ENCODE results near the gene MEP1A.
"Not testable (repeated sequence)": the region's sequence is repeated elsewhere in the genome, so short reads cannot be mapped to it uniquely, and the experiment has no call there.

The MEP1A gene, protein sequence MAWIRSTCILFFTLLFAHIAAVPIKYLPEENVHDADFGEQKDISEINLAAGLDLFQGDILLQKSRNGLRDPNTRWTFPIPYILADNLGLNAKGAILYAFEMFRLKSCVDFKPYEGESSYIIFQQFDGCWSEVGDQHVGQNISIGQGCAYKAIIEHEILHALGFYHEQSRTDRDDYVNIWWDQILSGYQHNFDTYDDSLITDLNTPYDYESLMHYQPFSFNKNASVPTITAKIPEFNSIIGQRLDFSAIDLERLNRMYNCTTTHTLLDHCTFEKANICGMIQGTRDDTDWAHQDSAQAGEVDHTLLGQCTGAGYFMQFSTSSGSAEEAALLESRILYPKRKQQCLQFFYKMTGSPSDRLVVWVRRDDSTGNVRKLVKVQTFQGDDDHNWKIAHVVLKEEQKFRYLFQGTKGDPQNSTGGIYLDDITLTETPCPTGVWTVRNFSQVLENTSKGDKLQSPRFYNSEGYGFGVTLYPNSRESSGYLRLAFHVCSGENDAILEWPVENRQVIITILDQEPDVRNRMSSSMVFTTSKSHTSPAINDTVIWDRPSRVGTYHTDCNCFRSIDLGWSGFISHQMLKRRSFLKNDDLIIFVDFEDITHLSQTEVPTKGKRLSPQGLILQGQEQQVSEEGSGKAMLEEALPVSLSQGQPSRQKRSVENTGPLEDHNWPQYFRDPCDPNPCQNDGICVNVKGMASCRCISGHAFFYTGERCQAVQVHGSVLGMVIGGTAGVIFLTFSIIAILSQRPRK

DNA sequence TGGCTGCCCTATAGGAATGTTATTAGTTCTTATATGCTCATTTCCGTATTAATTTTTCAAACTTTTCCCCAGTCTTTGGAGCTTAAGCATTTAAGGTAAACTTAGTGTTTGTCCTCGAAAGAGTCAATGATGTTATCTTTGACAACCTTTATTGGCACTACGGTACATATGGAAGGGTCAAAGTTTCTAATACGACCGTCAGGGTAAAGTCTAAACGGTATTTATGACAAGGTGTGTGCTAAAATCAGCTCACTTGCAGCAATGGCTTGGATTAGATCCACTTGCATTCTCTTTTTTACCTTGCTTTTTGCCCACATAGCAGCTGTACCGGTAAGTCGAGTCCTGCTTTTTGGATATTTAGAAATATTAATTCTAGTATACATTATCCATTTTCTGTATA lies at the start of gene MEP1A:
TSS of gene MEP1A (plus strand) at position 252 of the 400 bp plus-strand sequence. CDS start at position 262, 10 bp downstream.
- DNase-seq (ENCODE audit: low read depth, low spot score), result no peak
- H3K27ac ChIP-seq, result no peak within 1 kb of the TSS

DNA sequence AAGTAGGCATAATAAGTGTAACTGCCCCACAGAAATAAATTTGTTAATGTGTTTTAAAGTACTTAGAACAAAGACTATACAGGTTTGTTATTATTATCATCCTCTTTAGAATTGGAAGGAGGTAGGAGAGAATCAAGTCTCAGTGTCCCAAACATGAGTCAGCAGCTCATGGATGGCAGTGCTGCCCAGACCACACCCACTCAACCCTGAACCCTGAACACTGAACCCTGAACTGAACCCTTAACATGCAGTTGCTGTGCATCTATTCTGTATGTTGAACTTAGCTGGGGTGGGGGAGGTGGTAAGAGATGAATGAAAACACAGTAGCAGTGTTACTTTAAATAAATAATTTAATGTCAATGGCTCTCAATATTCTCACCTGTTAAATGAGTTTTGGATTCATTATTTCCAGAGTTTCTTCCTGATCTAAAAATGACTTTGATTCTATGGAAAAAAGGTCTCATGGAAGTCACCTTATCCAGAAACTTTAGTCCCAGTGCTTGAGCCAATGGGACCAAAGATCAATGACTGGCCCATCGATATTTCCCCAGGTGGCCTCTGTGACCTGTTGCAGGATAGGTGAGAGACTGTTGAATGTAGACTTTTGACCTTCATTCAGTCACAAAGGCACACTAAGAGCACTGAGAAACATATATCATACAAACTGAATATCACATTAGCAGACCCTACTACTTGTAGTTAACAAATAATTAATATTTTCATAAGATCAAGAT lies 49.6 kb upstream of the MEP1A start:
- DNase-seq (ENCODE audit: low read depth, low spot score), result no peak
- H3K27ac ChIP-seq, result no peak overlapping the region

DNA sequence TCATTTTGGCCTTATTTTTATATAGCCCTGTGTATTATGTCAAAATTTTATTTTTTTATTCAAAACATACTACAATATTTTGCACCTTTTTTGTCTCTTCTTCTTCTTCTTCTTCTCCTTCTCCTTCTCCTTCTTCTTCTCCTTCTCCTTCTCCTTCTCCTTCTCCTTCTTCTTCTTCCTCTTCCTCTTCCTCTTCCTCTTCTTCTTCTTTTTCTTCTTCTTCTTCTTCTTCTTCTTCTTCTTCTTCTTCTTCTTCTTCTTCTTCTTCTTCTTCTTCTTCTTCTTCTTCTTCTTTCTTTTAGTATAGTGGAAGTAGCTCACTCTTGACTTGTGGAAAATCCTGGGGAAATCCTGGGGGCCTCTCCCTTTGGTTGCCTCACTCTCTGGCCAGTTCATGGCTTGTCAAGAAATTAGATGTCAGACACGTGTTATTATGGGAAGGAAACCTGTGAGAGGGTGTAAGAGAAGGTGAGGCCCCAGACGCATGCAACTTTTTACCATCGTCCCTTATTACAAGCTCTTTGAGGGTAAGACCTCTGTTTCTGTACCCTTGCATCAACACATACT lies 48.9 kb upstream of the MEP1A start:
- not testable (repeated sequence) for DNase-seq (ENCODE audit: low read depth, low spot score)

DNA sequence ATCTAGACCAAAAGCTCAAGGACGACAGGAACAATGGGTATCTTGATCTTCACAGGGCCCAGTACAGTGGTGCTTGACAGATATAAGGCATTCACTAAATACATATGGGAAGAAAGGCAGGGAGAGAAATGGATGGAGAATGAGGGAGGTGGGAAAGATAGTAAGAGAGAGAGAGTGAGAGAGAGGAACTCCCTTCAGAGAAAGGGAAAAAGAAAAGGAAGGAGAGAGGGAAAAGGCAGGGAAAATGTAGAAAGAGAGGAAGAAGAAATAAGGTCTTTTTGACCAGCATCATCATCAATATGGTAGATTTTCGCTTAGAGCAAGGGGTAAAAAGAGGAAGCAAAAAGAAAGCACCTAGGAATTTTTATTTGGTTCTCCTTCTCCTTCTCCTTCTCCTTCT lies 47.2 kb upstream of the MEP1A start:
- no peak for DNase-seq (ENCODE audit: low read depth, low spot score)
- no peak overlapping the region for H3K27ac ChIP-seq

More for the DNA sequence above, 48.9 kb upstream of the MEP1A start:
- H3K27ac ChIP-seq, result not testable (repeated sequence)

DNA sequence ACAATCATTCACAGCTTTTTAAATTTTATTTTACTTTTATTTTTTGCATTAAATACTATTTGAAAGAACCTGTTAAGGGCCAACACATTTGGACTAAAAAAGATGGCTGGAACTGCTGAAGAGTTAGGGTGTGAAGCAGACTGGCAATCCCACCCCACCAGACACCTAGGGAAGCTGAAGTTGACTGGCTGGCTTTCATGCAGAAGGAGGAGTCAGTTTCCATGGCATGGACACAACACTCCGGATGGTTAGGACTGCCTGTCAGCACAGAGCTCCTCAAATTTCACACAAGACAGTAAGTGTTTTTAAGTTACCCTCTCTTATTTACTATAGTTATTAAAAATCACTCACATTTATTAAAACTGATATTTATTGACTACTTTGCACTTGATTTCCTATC lies 46.5 kb upstream of the MEP1A start, which contains the start of gene ANKRD66:
TSS of gene ANKRD66 (plus strand) at position 238 of the 400 bp plus-strand sequence. CDS start 5,016 bp downstream, outside the sequence.
- no peak within 1 kb of the TSS for H3K27ac ChIP-seq
- DNase-seq (ENCODE audit: low read depth, low spot score), result no peak

DNA sequence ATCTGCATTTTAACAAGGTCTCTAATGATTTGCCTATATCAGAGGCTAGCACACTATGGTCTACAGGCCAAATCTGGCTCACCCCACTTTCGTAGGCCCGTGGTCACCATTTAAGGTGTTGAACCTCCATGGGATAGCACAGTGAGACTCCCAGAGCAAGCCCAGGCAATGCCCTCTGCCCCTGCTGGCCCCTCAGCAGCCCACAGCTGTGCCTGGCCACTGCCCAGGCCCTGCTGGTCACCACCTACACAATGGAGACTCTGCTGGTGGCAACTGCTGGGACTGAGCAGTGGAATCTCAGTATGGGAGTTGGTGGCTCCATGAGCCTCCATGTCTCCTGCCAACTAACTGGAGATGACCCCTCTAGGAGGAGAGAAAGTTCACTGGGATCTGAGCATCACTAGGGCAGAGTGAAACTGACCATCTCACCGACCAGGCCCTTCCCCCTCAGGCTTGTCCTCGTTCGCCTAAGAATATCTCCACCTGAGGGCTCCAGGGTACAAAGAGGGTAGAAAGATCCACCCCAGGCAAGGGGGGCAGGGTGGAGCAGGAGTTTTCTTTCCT lies 44.2 kb upstream of the MEP1A start:
- no peak for DNase-seq (ENCODE audit: low read depth, low spot score)
- H3K27ac ChIP-seq, result no peak overlapping the region

DNA sequence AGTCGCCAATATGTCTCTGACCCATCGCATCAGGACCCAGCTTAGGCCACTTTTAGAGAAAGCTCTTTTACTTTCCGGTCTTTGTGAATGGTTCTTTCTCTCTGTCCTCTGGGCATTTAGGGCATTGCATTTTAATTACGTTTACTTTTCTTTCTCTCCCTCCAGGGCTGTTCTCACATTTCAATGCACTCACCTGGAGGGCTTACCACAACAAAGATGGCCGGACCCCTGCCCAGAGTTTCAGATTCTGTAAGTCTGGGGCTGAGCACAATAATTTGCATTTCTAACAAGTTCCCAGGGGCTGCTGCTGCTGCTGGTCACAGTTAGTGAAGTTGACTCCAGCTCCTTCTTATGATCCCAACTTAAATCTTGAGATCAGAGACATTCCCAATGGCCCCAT lies 43.5 kb upstream of the MEP1A start:
- no peak for DNase-seq (ENCODE audit: low read depth, low spot score)
- no peak overlapping the region for H3K27ac ChIP-seq

DNA sequence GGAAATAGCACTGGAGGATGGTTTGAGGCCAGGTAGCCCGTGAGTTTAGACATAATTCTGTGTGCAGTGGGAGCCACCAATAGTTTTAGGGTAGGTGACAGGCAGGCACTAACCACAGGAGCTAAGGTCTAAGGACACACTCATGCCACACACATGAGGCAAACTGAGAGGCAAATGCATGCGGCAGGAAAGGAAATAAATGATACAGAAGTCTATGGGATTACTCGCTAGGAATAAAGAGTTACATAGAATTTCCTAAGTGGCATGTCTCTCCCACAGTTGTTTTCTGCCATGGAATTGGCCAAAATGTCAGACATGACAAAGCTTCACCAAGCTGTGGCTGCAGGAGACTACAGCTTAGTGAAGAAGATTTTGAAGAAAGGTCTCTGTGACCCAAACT lies 41.5 kb upstream of the MEP1A start:
- DNase-seq (ENCODE audit: low read depth, low spot score), result no peak
- H3K27ac ChIP-seq, result no peak overlapping the region

DNA sequence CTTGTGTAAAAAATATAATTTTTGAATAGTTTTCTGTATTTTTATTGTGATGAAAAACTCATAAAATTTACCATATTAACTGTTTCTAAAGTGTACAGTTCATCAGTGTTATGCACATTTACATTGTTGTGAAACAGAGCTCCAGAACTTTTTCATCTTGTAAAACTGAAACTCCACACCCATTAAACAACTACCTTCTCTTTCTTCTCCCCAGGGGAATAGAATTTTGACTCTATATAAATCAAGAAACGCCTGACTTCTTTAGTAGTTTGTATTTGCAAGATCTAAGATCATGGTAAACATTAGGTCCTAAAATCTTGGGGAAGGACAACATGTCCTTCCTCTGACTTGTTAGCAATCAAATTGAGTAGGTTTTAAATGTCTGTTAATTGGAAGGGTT lies 37.3 kb upstream of the MEP1A start:
- no peak overlapping the region for H3K27ac ChIP-seq
- DNase-seq (ENCODE audit: low read depth, low spot score), result no peak

DNA sequence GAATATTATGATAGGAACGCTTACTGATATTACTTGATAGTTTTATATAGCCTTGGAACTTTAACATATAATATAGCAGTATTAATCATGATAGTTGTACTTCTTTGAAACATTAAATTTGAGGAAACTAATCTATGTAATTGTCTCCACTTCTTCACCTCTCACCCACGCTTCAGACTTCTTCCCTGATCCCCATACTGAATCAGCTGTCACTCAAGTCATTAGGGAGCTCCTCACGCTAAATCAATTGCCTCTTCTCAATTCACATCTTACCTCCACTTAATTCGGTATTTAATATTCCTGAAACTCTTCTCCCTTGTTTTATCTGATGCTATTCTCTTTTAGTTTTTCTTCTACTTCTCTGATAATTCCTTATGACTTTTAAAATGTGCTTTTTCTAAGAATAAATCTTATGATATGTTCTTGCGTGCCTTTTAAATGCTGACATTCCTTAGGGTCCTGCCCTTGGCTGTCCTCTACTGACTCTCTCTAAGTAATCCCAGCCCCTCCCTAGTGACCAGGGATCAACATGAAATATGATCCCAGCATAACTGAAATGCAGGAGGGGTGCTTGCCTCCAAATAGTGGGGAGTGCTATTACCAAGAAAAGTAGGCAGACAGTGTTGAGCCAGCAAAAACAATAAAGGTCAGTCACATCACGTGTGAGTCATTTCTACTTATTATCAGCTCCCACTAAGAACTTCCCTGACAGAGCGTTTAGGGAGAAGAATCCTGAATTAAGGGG lies 36.5 kb upstream of the MEP1A start:
- H3K27ac ChIP-seq, result no peak overlapping the region
- DNase-seq (ENCODE audit: low read depth, low spot score), result no peak

DNA sequence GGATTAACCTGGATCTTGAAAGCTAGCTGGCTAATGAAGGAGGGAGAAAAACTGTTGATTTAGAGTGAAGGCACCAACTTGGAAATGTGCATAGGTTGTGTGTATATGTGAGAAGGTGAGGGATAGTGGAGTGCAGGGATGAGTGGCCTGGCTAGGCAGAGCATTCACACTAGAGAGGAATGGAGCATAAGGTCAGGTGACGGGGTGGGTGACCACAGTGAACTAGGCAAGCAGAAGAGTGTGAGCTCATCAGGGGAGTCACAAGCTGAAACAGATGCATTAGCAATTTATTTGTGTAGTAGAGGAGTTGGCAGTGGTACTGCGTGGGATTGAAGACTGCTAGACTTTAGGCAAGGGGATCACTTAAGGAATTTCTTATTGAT lies 36.0 kb upstream of the MEP1A start:
- no peak for DNase-seq (ENCODE audit: low read depth, low spot score)
- no peak overlapping the region for H3K27ac ChIP-seq

DNA sequence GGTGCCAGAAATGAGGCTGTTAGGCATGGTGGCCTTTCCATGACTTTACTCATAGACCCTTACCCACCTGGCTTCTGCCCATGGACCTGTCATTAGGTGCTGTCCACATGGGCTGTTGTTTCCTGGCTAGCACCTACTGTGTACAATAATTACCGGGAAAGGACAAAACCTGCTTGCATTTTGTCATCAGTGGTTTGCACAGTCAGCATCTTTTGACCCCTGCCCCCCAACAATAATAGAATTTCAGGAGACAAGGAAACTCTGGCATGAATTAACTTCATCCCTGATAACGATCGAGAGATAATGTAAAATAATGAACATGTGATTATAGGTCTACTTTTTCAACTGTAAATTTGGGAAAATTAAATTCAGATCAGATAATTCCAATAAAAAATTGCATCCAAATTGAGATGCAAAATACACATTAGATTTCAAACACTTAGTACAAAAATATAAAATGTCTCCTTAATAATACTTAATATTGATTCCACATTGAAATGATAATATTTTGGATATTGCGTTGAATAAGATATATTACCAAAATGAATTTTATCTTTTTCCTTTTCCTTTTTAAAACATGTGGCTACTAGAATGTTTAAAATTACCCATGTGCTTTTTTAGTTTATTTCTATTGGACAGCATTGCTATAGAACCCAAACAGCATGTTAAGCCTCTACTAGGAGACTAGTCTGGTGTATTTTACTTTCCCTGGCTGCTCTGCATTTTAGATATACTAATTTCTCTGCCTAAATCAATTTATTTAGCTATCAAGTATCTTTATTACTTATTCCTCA lies 34.0 kb upstream of the MEP1A start:
- DNase-seq (ENCODE audit: low read depth, low spot score), result no peak
- no peak overlapping the region for H3K27ac ChIP-seq

DNA sequence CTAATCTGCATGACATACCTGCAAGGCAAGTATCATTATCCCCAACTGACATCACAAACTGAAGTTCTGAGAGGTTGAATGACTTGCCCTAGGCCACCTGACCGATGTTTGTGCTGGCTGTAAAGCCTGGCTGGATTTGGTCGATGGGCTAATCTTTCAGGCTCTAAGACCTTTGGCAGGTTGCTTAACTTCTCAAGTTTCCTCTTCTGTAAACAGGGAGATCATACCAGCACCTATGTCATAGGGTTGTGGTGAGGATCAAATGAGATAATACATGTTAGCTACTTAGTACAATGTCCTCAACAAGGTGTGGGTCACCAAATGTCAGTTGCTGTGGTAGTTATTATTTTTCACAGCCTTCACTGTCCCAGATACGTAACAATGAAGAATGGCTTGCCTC lies 32.3 kb upstream of the MEP1A start:
- peak; percentile 3 for DNase-seq (ENCODE audit: low read depth, low spot score)
- H3K27ac ChIP-seq, result no peak overlapping the region

DNA sequence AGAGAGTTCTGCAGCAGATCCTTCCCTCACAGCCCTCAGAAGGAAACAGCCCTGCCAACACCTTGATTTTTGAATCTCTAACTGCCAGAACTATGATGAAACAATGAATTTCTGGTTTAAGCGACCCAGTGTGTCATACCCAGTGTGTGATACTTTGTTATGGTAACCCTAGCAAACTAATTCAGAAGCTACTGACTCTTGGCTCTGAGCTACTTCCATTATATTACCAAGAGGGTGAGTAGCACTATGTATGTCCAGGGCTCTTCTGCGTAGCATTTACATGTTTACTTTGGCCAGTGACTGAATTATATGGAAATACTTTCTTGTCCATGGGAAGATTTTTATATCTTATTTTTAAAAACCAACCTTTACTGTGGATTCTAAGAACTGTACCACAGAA lies 29.7 kb upstream of the MEP1A start:
- DNase-seq (ENCODE audit: low read depth, low spot score), result no peak
- no peak overlapping the region for H3K27ac ChIP-seq

DNA sequence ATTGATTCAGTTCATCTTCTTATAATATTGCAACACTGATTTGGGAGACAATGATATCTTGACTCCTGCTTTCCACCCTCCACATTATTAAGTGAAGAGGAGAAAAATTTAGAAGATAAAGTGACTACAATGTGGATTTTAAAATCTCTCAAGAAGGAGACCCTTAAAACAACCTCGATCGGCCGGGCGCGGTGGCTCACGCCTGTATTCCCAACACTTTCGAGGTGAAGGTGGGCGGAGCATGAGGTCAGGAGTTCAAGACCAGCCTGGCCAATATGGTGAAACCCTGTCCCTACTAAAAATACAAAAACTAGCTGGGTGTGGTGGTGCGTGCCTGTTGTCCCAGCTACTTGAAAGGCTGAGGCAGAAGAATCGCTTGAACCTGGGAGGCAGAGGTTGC lies 28.9 kb upstream of the MEP1A start:
- not testable (repeated sequence) for H3K27ac ChIP-seq; DNase-seq (ENCODE audit: low read depth, low spot score)

DNA sequence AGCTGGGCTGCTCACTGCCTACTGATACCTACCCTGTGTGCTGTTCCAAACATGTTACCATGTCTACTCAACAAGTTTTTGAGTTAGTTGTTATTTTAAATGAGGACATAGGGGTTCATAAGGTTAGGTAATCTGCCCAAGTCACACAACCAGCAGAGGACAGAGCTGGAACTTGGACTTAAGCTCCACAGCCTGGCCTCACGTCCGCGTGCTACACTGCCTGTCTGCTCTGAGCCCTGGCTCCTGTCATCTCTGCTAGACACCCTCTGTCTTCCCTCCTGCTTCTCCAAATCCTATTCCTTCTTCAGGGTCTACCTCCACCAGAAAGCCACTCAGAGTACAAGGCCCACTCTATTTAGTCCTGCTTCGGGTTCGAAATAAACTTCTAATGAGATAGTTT lies 28.2 kb upstream of the MEP1A start:
- no peak overlapping the region for H3K27ac ChIP-seq
- no peak for DNase-seq (ENCODE audit: low read depth, low spot score)

DNA sequence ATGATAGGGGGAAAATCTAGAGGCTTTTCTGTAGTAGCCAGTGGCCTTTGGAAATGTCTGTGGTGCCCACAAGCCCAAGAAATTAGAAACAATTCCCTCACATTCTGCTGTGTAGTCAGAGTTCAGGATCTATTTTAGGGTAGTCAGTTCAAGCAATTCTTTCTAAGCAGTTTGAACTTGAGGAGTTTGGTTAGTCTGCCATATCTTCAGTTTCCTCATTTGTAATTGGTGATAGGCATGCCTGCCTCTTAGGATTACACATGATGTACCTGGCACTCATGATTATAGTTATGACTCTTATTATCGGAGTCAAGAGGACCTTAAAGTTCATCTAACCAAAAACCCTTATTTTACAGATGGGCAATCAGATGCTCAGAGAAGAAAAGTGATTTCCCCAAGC lies 21.2 kb upstream of the MEP1A start:
- DNase-seq (ENCODE audit: low read depth, low spot score), result no peak
- no peak overlapping the region for H3K27ac ChIP-seq

DNA sequence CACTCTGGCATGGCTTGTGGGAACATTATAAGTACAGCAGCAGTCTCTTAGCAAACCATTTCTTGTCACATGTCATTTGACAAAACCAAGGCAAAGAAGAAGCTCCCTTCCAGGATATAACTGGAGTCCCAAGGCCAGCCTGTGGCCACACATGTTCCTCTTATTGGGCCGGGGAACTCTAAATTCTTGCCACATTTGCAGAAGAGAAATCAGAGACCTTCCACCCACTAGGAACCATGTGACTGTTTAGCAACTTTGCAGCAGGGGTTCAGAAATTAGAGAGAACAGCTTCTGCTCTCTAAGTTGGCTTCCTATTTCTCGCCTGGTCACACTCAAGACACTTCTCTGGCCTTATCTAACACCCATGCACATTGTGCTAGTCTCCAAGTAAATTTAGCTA lies 20.4 kb upstream of the MEP1A start:
- no peak overlapping the region for H3K27ac ChIP-seq
- DNase-seq (ENCODE audit: low read depth, low spot score), result no peak

All from epithelial cell of prostate (primary cell).